DOHH2 (cell line): ENCODE data around the gene DENND1A.

Source experiments
- H3F3A ChIP-seq: fragments of 200-600 bp; sonication (generic), shearing (Covaris generic); 2 replicates; pipeline ENCODE4 v1.6.0; 2016; ENCODE audit warnings: antibody characterized with exemption, mild to moderate bottlenecking; ENCODE audit not compliant: control insufficient read depth, insufficient read depth
- H3K27ac ChIP-seq: fragments of 200-600 bp; sonication (generic); 2 replicates; pipeline ENCODE4 v1.5.1; 2014; ENCODE audit warnings: low read depth, mild to moderate bottlenecking, low read length, moderate library complexity
- H3K27me3 ChIP-seq: fragments of 200-600 bp; sonication (generic); 2 replicates; pipeline ENCODE4 v1.6.1; 2014; ENCODE audit warnings: mild to moderate bottlenecking, low read length, mixed read lengths; ENCODE audit not compliant: control insufficient read depth
- H3K36me3 ChIP-seq: fragments of 200-600 bp; sonication (generic); 2 replicates; pipeline ENCODE4 v1.6.1; 2014; ENCODE audit warnings: mild to moderate bottlenecking, low read length, moderate library complexity, mixed read lengths; ENCODE audit not compliant: control insufficient read depth
- H3K4me1 ChIP-seq: fragments of 200-600 bp; sonication (generic); 2 replicates; pipeline ENCODE4 v1.6.1; 2014; ENCODE audit warnings: mild to moderate bottlenecking, low read length, mixed read lengths; ENCODE audit not compliant: control insufficient read depth
- H3K4me2 ChIP-seq: fragments of 200-600 bp; sonication (generic); 2 replicates; pipeline ENCODE4 v1.6.0; 2014; ENCODE audit warnings: mild to moderate bottlenecking, low read length, moderate library complexity
- H3K4me3 ChIP-seq: fragments of 200-600 bp; sonication (generic); 2 replicates; pipeline ENCODE4 v1.5.1; 2014; ENCODE audit warnings: mild to moderate bottlenecking, low read length, mixed read lengths
- H3K79me2 ChIP-seq: fragments of 200-600 bp; sonication (generic); 2 replicates; pipeline ENCODE4 v1.6.1; 2014; ENCODE audit warnings: mild to moderate bottlenecking, low read length, mixed read lengths; ENCODE audit not compliant: control insufficient read depth
- H3K9me2 ChIP-seq: fragments of 200-600 bp; sonication (generic); replicated peaks from 2 replicates; pipeline ENCODE4 v1.6.1; 2014; ENCODE audit warnings: mild to moderate bottlenecking, low read length, mixed read lengths; ENCODE audit not compliant: control insufficient read depth
- H3K9me3 ChIP-seq: fragments of 200-600 bp; sonication (generic); 2 replicates; pipeline ENCODE4 v1.6.1; 2014; ENCODE audit warnings: antibody characterized with exemption, low read length, mixed read lengths; ENCODE audit not compliant: control insufficient read depth, insufficient read depth
- H4K20me1 ChIP-seq: fragments of 200-600 bp; sonication (generic); 2 replicates; pipeline ENCODE4 v1.6.0; 2014; ENCODE audit warnings: low read depth, mild to moderate bottlenecking, antibody characterized with exemption, low read length, moderate library complexity; ENCODE audit not compliant: control insufficient read depth, insufficient read depth
- CTCF ChIP-seq: fragments of 200-600 bp; sonication (generic); IDR thresholded peaks from one replicate; pipeline ENCODE4 v1.5.1; 2014; ENCODE audit warnings: antibody characterized with exemption, mild to moderate bottlenecking, low read depth, low read length; ENCODE audit not compliant: poor library complexity, severe bottlenecking
- EZH2phosphoT487 ChIP-seq: fragments of 200-600 bp; sonication (generic); IDR thresholded peaks from 2 replicates; pipeline ENCODE4 v1.6.1; 2017; ENCODE audit warnings: borderline replicate concordance, mild to moderate bottlenecking, antibody characterized with exemption, low read length, moderate library complexity, mixed read lengths

DENND1A gene

GRCh38 chr9:123834218-123834888, 95.6 kb downstream of the DENND1A start:
- Histone ChIP-seq H3F3A (no peaks in the 10 kb centered on the region), H3K27ac (no peak overlapping the region), H3K36me3 (no peaks in the 10 kb centered on the region), H3K79me2 (peaks cover 10% of the 10 kb centered on the region), H3K9me3 (no peaks in the 10 kb centered on the region; the same call in 1 of the 2 replicates), H3K4me2 (no peak overlapping the region), H3K4me3 (no peak overlapping the region), H3K9me2 (no peaks in the 10 kb centered on the region), H3K4me1 (peaks cover 13% of the 10 kb centered on the region), H3K27me3 (no peaks in the 10 kb centered on the region), H4K20me1 (no peaks in the 10 kb centered on the region)
- TF ChIP-seq CTCF = no peak
- TF ChIP-seq EZH2phosphoT487 = no peak

GRCh38 chr9:123832858-123833650, 96.9 kb downstream of the DENND1A start:
- TF ChIP-seq CTCF = no peak
- no peak for TF ChIP-seq EZH2phosphoT487
- Histone ChIP-seq H3K4me1 (peaks cover 13% of the 10 kb centered on the region), H3K79me2 (peaks cover 10% of the 10 kb centered on the region), H3K4me2 (no peak overlapping the region), H3K36me3 (0 out of 2 replicates have a peak, but pooled peaks cover 2% of the 10 kb centered on the region), H3K9me3 (peaks cover 10% of the 10 kb centered on the region), H3K4me3 (no peak overlapping the region), H3F3A (no peaks in the 10 kb centered on the region), H4K20me1 (no peaks in the 10 kb centered on the region), H3K27ac (no peak overlapping the region), H3K27me3 (no peaks in the 10 kb centered on the region), H3K9me2 (no peaks in the 10 kb centered on the region)

- Histone ChIP-seq H3K36me3 (0 out of 2 replicates have a peak, but pooled peaks cover 2% of the 10 kb centered on the region), H3K27ac (no peak overlapping the region), H3K4me3 (no peak overlapping the region), H3F3A (no peaks in the 10 kb centered on the region), H3K79me2 (peaks cover 10% of the 10 kb centered on the region), H3K9me3 (peaks cover 14% of the 10 kb centered on the region), H3K9me2 (no peaks in the 10 kb centered on the region), H3K27me3 (no peaks in the 10 kb centered on the region), H3K4me1 (peaks cover 13% of the 10 kb centered on the region), H3K4me2 (no peak overlapping the region), H4K20me1 (no peaks in the 10 kb centered on the region)
- no peak for TF ChIP-seq EZH2phosphoT487
- TF ChIP-seq CTCF = no peak
Observed at GRCh38 chr9:123832176-123832575, 97.8 kb downstream of the DENND1A start.
